ENCODE measurements around the gene CYBC1. TPM values are rescaled to one million over a fixed set of nuclear protein-coding genes. Genes with fewer than 3 reads are reported as not detected.

The CYBC1 gene
- total RNA-seq, 1 experiment from 2014 or later, result 99.9 TPM

DNA sequence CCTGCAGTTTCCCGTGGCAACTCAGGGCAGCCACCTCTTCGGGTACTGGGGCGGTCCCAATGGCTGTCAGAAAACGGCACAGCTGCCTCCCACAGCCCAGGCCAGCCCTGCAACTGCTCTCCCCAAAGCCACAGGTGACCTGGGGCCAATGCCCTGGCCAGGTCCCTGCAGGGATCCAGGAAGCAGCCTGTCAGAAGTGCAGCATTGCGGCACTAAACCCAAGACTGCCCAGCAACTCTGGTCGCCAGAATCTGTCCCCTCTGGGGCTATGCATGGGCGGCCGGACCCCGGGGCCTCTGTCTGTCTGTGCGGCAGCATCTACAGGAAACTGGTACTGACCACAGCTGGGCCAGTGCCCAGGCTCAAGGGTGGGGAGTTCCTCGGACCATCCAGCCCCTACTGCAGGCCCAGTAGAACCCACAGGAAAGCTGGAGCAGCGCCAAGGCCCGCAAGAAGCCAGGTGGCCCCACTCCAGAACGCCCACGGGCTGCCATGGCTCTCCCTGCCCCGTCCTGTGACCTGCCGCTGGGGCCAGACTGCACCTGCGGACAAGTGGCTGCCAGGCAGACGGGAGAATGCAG is 5.5 kb downstream of the CYBC1 start:
- Mint-ChIP-seq H3K36me3 (ENCODE audit: insufficient read depth, unreplicated experiment) (peaks cover 40% of the 10 kb centered on the region), H3K9me3 (ENCODE audit: unreplicated experiment) (no peaks in the 10 kb centered on the region), H3K4me3 (ENCODE audit: unreplicated experiment) (no peak overlapping the region), H3K27ac (ENCODE audit: unreplicated experiment) (no peak overlapping the region), H3K4me1 (ENCODE audit: low read depth, unreplicated experiment) (no peaks in the 10 kb centered on the region), H3K27me3 (ENCODE audit: insufficient read depth, unreplicated experiment) (no peaks in the 10 kb centered on the region)
- intact Hi-C loops (cut with micrococcal nuclease; ENCODE audit: unreplicated experiment), result no loop called here
- POLR2A ChIA-PET, result no interaction called here
- Histone ChIP-seq H3K9me3 (no peaks in the 10 kb centered on the region), H3K4me1 (peaks cover 7% of the 10 kb centered on the region; the same call in 1 of the 2 replicates), H3K4me3 (ENCODE audit: low read depth, low read length) (no peak overlapping the region), H3K27me3 (replicated peaks; ENCODE audit: control insufficient read depth, insufficient read depth, low read length) (no peaks in the 10 kb centered on the region), H3K36me3 (ENCODE audit: control insufficient read depth, insufficient read depth, low read length) (peaks cover 1% of the 10 kb centered on the region; the same call in 1 of the 2 replicates)
- TF ChIP-seq, protein P1, sequence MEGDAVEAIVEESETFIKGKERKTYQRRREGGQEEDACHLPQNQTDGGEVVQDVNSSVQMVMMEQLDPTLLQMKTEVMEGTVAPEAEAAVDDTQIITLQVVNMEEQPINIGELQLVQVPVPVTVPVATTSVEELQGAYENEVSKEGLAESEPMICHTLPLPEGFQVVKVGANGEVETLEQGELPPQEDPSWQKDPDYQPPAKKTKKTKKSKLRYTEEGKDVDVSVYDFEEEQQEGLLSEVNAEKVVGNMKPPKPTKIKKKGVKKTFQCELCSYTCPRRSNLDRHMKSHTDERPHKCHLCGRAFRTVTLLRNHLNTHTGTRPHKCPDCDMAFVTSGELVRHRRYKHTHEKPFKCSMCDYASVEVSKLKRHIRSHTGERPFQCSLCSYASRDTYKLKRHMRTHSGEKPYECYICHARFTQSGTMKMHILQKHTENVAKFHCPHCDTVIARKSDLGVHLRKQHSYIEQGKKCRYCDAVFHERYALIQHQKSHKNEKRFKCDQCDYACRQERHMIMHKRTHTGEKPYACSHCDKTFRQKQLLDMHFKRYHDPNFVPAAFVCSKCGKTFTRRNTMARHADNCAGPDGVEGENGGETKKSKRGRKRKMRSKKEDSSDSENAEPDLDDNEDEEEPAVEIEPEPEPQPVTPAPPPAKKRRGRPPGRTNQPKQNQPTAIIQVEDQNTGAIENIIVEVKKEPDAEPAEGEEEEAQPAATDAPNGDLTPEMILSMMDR (IDR thresholded peaks at IDR 0.05; ENCODE audit: insufficient read depth in 1 of 2, low read depth in 1 of 2, low read length in 1 of 2, severe bottlenecking in 1 of 2, unreplicated experiment in 1 of 2), result no peak
- DNase-seq, result no peak
- CTCF ChIA-PET, result no interaction called here
- no TSS peak for BruUV-seq (replicated peaks)

DNA sequence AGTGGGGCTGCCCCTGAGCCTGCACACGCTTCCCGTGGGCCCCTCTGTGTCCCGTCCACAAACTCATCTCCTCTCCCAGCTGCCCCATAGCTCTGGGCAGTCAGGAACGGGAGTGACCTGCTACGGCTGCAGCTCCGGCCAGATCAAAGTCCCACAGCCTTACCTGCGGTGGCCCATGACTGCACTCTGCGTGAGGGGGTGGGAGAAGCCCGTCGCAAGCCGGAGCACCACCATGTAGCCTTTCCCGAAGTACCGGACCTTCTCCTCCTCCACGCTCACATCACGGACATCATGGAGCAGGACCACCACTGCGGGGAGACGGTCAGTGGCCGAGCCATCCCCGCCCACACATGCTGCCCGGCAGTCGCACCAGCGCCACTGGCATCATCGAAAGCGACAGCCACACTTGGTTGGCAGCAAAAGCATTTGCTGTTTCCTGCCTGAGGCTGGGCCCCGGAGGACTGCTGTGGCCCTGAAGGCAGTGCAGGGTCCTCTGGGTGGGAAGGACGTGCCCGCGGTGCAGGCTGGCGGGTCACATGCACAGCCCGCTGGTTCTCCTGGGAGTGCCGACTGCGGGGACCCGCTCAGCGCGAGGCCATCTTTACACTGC is 6.2 kb downstream of the CYBC1 start:
- ChIA-PET CTCF (no interaction called here), POLR2A (no interaction called here)
- Mint-ChIP-seq H3K36me3 (ENCODE audit: insufficient read depth, unreplicated experiment) (peaks cover 44% of the 10 kb centered on the region), H3K27ac (ENCODE audit: unreplicated experiment) (no peak overlapping the region), H3K27me3 (ENCODE audit: insufficient read depth, unreplicated experiment) (no peaks in the 10 kb centered on the region), H3K4me3 (ENCODE audit: unreplicated experiment) (no peak overlapping the region), H3K4me1 (ENCODE audit: low read depth, unreplicated experiment) (no peaks in the 10 kb centered on the region), H3K9me3 (ENCODE audit: unreplicated experiment) (no peaks in the 10 kb centered on the region)
- no TSS peak for BruUV-seq (replicated peaks)
- intact Hi-C loops (cut with micrococcal nuclease; ENCODE audit: unreplicated experiment), result no loop called here
- Histone ChIP-seq H3K4me1 (peaks cover 2% of the 10 kb centered on the region; the same call in 1 of the 2 replicates), H3K9me3 (no peaks in the 10 kb centered on the region), H3K27me3 (replicated peaks; ENCODE audit: control insufficient read depth, insufficient read depth, low read length) (no peaks in the 10 kb centered on the region), H3K4me3 (ENCODE audit: low read depth, low read length) (no peak overlapping the region), H3K36me3 (ENCODE audit: control insufficient read depth, insufficient read depth, low read length) (peaks cover 1% of the 10 kb centered on the region; the same call in 1 of the 2 replicates)
- DNase-seq, result no peak
- TF ChIP-seq, protein P1 (IDR thresholded peaks at IDR 0.05; ENCODE audit: insufficient read depth in 1 of 2, low read depth in 1 of 2, low read length in 1 of 2, severe bottlenecking in 1 of 2, unreplicated experiment in 1 of 2), result no peak

DNA sequence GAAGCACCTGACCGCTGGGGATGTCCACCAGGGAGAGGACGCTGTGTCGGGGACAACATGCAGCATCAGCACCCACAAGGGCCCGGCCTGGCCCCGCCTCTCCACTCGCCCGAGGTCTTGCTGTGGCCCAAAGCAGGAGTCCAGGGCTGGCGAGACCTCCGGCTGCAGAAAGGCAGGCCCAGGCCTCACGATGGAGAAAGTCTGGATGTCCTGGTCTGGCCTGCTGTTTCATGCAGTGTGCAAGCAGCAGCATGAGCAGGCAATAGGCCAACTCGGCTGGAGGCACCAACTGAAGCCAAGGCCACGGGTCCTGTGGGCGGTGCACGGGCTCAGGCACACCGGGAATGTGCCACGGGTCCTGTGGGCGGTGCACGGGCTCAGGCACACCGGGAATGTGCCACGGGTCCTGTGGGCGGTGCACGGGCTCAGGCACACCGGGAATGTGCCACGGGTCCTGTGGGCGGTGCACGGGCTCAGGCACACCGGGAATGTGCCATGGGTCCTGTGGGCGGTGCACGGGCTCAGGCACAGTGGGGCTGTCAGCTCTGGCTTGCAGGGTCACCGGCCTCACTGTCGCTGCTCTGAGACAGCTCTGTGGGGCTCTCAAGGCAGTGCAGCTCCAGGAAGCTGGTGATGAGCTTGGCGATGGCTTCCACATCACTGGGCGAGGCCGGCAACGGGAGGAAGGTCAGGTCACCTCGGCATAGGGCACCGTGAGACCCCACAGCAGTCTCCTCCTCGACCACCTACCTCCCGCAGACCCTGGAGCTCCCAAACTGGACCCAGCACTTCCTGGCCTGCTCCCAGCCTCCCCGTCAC is 6.9 kb downstream of the CYBC1 start:
- no TSS peak for BruUV-seq (replicated peaks)
- no peaks in the 10 kb centered on the region for H3K27me3 ChIP-seq (replicated peaks; ENCODE audit: control insufficient read depth, insufficient read depth, low read length)
- POLR2A ChIA-PET, result no interaction called here
- H3K4me1 ChIP-seq, result no peaks in the 10 kb centered on the region
- no peaks in the 10 kb centered on the region for H3K9me3 ChIP-seq
- TF ChIP-seq, protein P1 (IDR thresholded peaks at IDR 0.05; ENCODE audit: insufficient read depth in 1 of 2, low read depth in 1 of 2, low read length in 1 of 2, severe bottlenecking in 1 of 2, unreplicated experiment in 1 of 2), result no peak
- Mint-ChIP-seq H3K4me3 (ENCODE audit: unreplicated experiment) (no peak overlapping the region), H3K9me3 (ENCODE audit: unreplicated experiment) (no peaks in the 10 kb centered on the region), H3K36me3 (ENCODE audit: insufficient read depth, unreplicated experiment) (peaks cover 51% of the 10 kb centered on the region), H3K27ac (ENCODE audit: unreplicated experiment) (peak overlapping the region; percentile 50), H3K4me1 (ENCODE audit: low read depth, unreplicated experiment) (no peaks in the 10 kb centered on the region), H3K27me3 (ENCODE audit: insufficient read depth, unreplicated experiment) (no peaks in the 10 kb centered on the region)
- CTCF ChIA-PET, result no interaction called here
- DNase-seq, result no peak
- no peak overlapping the region for H3K4me3 ChIP-seq (ENCODE audit: low read depth, low read length)
- intact Hi-C loops (cut with micrococcal nuclease; ENCODE audit: unreplicated experiment), result no loop called here
- peaks cover 1% of the 10 kb centered on the region; the same call in 1 of the 2 replicates for H3K36me3 ChIP-seq (ENCODE audit: control insufficient read depth, insufficient read depth, low read length)

Measured in Caco-2 (cell line).